Heart right ventricle (tissue), 16 donors: ENCODE measurements around the gene NTRK2. TPM values are rescaled to one million over a fixed set of nuclear protein-coding genes. Genes with fewer than 3 reads are reported as not detected.

Source experiments
- ATAC-seq, 8 donors: fragments of 200-7000 bp; cut with Tn5 transposase; one replicate each; pipeline ENCODE4 v1.9.1; 2020; ENCODE audit warnings: mild to moderate bottlenecking in 8 of 8, moderate library complexity in 8 of 8, moderate number of reproducible peaks in 1 of 8
- DNase-seq, 2 donors: peaks; one replicate each; pipeline ENCODE4 v3.0.0-alpha.2; 2020
- H3K27ac ChIP-seq, 10 donors: fragments of 200-600 bp; sonication (generic) in 2 of 10; one replicate each; pipeline versions ENCODE4 v1.5.0 to v1.8.0; 2020 to 2022; ENCODE audit warnings: mild to moderate bottlenecking in 3 of 10
- H3K27me3 ChIP-seq, 7 donors: fragments of 200-600 bp; one replicate each; pipeline ENCODE4 v1.8.0; 2021 to 2022; ENCODE audit warnings: mild to moderate bottlenecking in 2 of 7
- H3K36me3 ChIP-seq, 9 donors: fragments of 200-600 bp; sonication (generic) in 1 of 9; one replicate each; pipeline versions ENCODE4 v1.5.0 to v1.8.0; 2020 to 2022; ENCODE audit warnings: mild to moderate bottlenecking in 2 of 9
- H3K4me1 ChIP-seq, 9 donors: fragments of 200-600 bp; sonication (generic) in 1 of 9; one replicate each; pipeline versions ENCODE4 v1.5.0 to v1.8.0; 2020 to 2022; ENCODE audit warnings: mild to moderate bottlenecking in 4 of 9
- H3K4me3 ChIP-seq, 10 donors: fragments of 200-600 bp; sonication (generic) in 2 of 10; one replicate each; pipeline versions ENCODE4 v1.5.0 to v1.8.0; 2020 to 2022; ENCODE audit warnings: mild to moderate bottlenecking in 7 of 10, moderate library complexity in 2 of 10
- H3K9me3 ChIP-seq, 11 donors: fragments of 200-600 bp in 10 of 11; sonication (generic) in 2 of 11; one replicate each; pipeline versions ENCODE4 v1.5.0 to v1.8.0; 2013 to 2022; ENCODE audit warnings: mild to moderate bottlenecking in 2 of 11, control low read depth in 1 of 11, moderate library complexity in 1 of 11
- CTCF ChIP-seq, 9 donors: fragments of 200-600 bp; sonication (generic) in 2 of 9; IDR thresholded peaks; one replicate each; pipeline versions ENCODE4 v1.5.0 to v1.8.0; 2021 to 2022; ENCODE audit warnings: antibody characterized with exemption in 9 of 9, mild to moderate bottlenecking in 5 of 9, moderate library complexity in 1 of 9
- WGBS, 2 donors: extraction: QIAGEN DNeasy Blood & Tissue Kit; methylation state at CpG; one replicate each; pipeline ENCODE4 v1.1.7; 2013; ENCODE audit warnings: inconsistent platforms in 1 of 2; 5-methylcytosine and 5-hydroxymethylcytosine counted together
- intact Hi-C, 10 donors: fragments of 100-400 bp; cut with DNase I; formaldehyde crosslinking; loops; one replicate each; pipeline versions ENCODE4 v1.11.1 to v1.14.2; 2022
- polyA plus RNA-seq, 2 donors: library from polyadenylated mRNA; stranded (reverse); fragments of 200-250 nt; gene quantifications; one replicate each; pipeline ENCODE4 v1.2.3, GENCODE V29; 2013
- total RNA-seq, 10 donors: library from RNA; stranded (reverse); fragmentation: NEBNext Ultra II Directional in 3 of 10; extraction: Animal tissue kit (Norgen Biotek cat#: 25700) in 3 of 10; gene quantifications; one replicate each; pipeline versions ENCODE4 v1.2.1 to v1.2.4, GENCODE V29; 2021 to 2023
- donor health status: Arrhythmogenic right ventricular cardiomyopathy.
- donor health status: ischemic (EF 13 %, LVEDD 7.1; RV severe dilation, severe dysfunction).
- donor health status: healthy with polysubstance abuse.
- donor health status: DM: no; HTN: yes; CAD: no.
- donor health status: DM: no; HTN: no; CAD: no.
- donor health status: ischemic (EF 25% LVEDD 6.9; RV normal size, moderate dysfunction).
- donor health status: ischemic (EF 25% LVEDD 5.7; RV mildly dilated, moderate dysfunction).
- donor health status: healthy.
- donor health status: DM: yes; HTN: yes; CAD: no.
- donor health status: Ischemic cardiomyopathy.
- donor health status: ischemic (EF 35%, LVEDD 5.7; RV mildly dilated, moderate dysfunction).
- donor health status: nonischemic (EF 11% LVEDD 7.7; RV severe dilation, severe dysfunction).
- donor health status: DM: yes; HTN: yes; CAD: no.
- donor health status: PGD.
- donor health status: ischemic (EF 29% LVEDD 5.4; RV normal size, mild dysfunction).
- donor health status: nonischemic (EF 23%, LVEDD 6.1; RV moderate dilation, normal function).

NTRK2 gene
- total and polyA plus RNA-seq, 12 donors = 1.8 to 7.7 (median 3.0) TPM

GRCh38 chr9:84871983-84872382 is 202.5 kb downstream of the NTRK2 start:
- intact Hi-C loops = no loop called here
- Histone ChIP-seq H3K4me1 (peaks cover 0 to 21% (median 7%) of the 10 kb centered on the region in 9 donors), H3K36me3 (no peaks in the 10 kb centered on the region), H3K27me3 (no peaks in the 10 kb centered on the region), H3K4me3 (no peak overlapping the region), H3K27ac (no peak overlapping the region), H3K9me3 (peaks cover 0 to 8% (median 0%) of the 10 kb centered on the region in 11 donors)
- no peak for ATAC-seq
- no peak for TF ChIP-seq CTCF (IDR thresholded peaks at IDR 0.05)
- WGBS, 2 donors = 89 to 95% methylated on average over 4 of the region's 4 CpGs
- no peak for DNase-seq

- Histone ChIP-seq H3K36me3 (no peaks in the 10 kb centered on the region), H3K4me1 (peaks cover 0 to 14% (median 0%) of the 10 kb centered on the region in 9 donors), H3K4me3 (no peak overlapping the region), H3K27me3 (no peaks in the 10 kb centered on the region), H3K9me3 (peaks cover 0 to 1% (median 0%) of the 10 kb centered on the region in 11 donors), H3K27ac (peak overlapping the region in 4 of 10 donors; percentile 38 to 72 (median 50))
- DNase-seq (no peak), ATAC-seq (no peak)
- WGBS, 2 donors = 95 to 96% methylated on average over 4 of the region's 4 CpGs
- intact Hi-C loops = no loop called here
- no peak for TF ChIP-seq CTCF (IDR thresholded peaks at IDR 0.05)
Observed at GRCh38 chr9:84874022-84874421, 204.5 kb downstream of the NTRK2 start.

GRCh38 chr9:84874596-84874995 is 205.1 kb downstream of the NTRK2 start:
- no peaks in the 10 kb centered on the region for H3K27me3 ChIP-seq
- H3K36me3 ChIP-seq = no peaks in the 10 kb centered on the region
- intact Hi-C loops = no loop called here
- ATAC-seq (peak in 3 of 8 donors; percentile 31 to 49 (median 37)), DNase-seq (no peak)
- H3K27ac ChIP-seq = peak overlapping the region in 4 of 10 donors; percentile 38 to 72 (median 50)
- H3K4me3 ChIP-seq = no peak overlapping the region
- no peak for TF ChIP-seq CTCF (IDR thresholded peaks at IDR 0.05)
- H3K4me1 ChIP-seq = peaks cover 0 to 14% (median 0%) of the 10 kb centered on the region in 9 donors
- WGBS, 2 donors = 36 to 46% methylated on average over 2 of the region's 2 CpGs
- H3K9me3 ChIP-seq = no peaks in the 10 kb centered on the region

- intact Hi-C loops = no loop called here
- Histone ChIP-seq H3K27ac (peak overlapping the region in 2 of 10 donors; percentile 53 to 72), H3K9me3 (no peaks in the 10 kb centered on the region), H3K4me3 (no peak overlapping the region), H3K27me3 (no peaks in the 10 kb centered on the region), H3K36me3 (no peaks in the 10 kb centered on the region), H3K4me1 (peaks cover 0 to 14% (median 0%) of the 10 kb centered on the region in 9 donors)
- 69 to 76% methylated on average over 4 of the region's 4 CpGs for WGBS, 2 donors
- TF ChIP-seq CTCF (IDR thresholded peaks at IDR 0.05) = no peak
- DNase-seq (no peak), ATAC-seq (peak in 5 of 8 donors; percentile 38 to 55 (median 46))
Observed at GRCh38 chr9:84875193-84875592, 205.7 kb downstream of the NTRK2 start.
